Gastroesophageal sphincter (tissue), 4 donors: ENCODE measurements around the gene COBLL1. TPM values are rescaled to one million over a fixed set of nuclear protein-coding genes. Genes with fewer than 3 reads are reported as not detected.

ENCODE experiments used
- ATAC-seq: fragments of 150-250 bp; one replicate; pipeline ENCODE4 v1.9.1; 2016; ENCODE audit warnings: mild to moderate bottlenecking, moderate library complexity
- H3K27ac ChIP-seq, 4 donors: fragments of 200-600 bp; sonication (generic) in 3 of 4; 1 replicate in 3 of 4; 2 replicates in 1 of 4; pipeline ENCODE4 v1.5.1; 2016 to 2019
- H3K27me3 ChIP-seq: fragments of 200-600 bp; sonication (generic); one replicate; pipeline ENCODE4 v1.5.1; 2019
- H3K36me3 ChIP-seq, 2 donors: fragments of 200-600 bp; sonication (generic); one replicate each; pipeline ENCODE4 v1.5.1; 2019; ENCODE audit warnings: control low read depth in 1 of 2
- H3K4me1 ChIP-seq, 3 donors: fragments of 200-600 bp; sonication (generic); 1 replicate in 2 of 3; 2 replicates in 1 of 3; pipeline ENCODE4 v1.5.1; 2016 to 2019; ENCODE audit warnings: control low read depth in 2 of 3
- H3K4me3 ChIP-seq, 2 donors: fragments of 200-600 bp; sonication (generic); one replicate each; pipeline ENCODE4 v1.5.1; 2019; ENCODE audit warnings: mild to moderate bottlenecking in 1 of 2, moderate library complexity in 1 of 2
- H3K9me3 ChIP-seq, 3 donors: fragments of 200-600 bp; sonication (generic); one replicate each; pipeline ENCODE4 v1.5.1; 2017 to 2019; ENCODE audit warnings: control low read depth in 2 of 3
- EP300 ChIP-seq: sonication (generic); formaldehyde crosslinking; IDR thresholded peaks from one replicate; pipeline ENCODE4 v1.6.1; 2017; ENCODE audit warnings: antibody characterized with exemption, mild to moderate bottlenecking
- POLR2A ChIP-seq, 2 donors: fragments of 450-650 bp; IDR thresholded peaks; one replicate each; pipeline ENCODE4 v1.6.1; 2017; ENCODE audit warnings: antibody characterized with exemption in 2 of 2, mild to moderate bottlenecking in 2 of 2, moderate library complexity in 1 of 2
- POLR2AphosphoS5 ChIP-seq: sonication (generic); formaldehyde crosslinking; IDR thresholded peaks from one replicate; pipeline ENCODE4 v1.6.1; 2017; ENCODE audit warnings: antibody characterized with exemption
- WGBS, 2 donors: methylation state at CpG; one replicate each; pipeline ENCODE4 v1.1.5; 2018; ENCODE audit warnings: low coverage in 1 of 2; 5-methylcytosine and 5-hydroxymethylcytosine counted together
- total RNA-seq, 4 donors: library from RNA; depleted of rRNA; stranded (reverse); fragments of >200 nt; gene quantifications; one replicate each; pipeline ENCODE4 v1.1.0, GENCODE V29; 2016
- TF ChIP-seq, protein P1 (sequence below), 4 experiments: fragments of 200-600 bp in 2 of 4; fragments of 450-650 bp in 2 of 4; sonication (generic) in 1 of 4; IDR thresholded peaks; one replicate each; pipeline ENCODE4 v1.5.1; 2017 to 2019; ENCODE audit warnings: antibody characterized with exemption in 4 of 4, mild to moderate bottlenecking in 2 of 4, moderate library complexity in 2 of 4

The COBLL1 gene
- total RNA-seq, 4 donors from 2014 or later, result 25.7 to 71.6 (median 56.6) TPM

DNA sequence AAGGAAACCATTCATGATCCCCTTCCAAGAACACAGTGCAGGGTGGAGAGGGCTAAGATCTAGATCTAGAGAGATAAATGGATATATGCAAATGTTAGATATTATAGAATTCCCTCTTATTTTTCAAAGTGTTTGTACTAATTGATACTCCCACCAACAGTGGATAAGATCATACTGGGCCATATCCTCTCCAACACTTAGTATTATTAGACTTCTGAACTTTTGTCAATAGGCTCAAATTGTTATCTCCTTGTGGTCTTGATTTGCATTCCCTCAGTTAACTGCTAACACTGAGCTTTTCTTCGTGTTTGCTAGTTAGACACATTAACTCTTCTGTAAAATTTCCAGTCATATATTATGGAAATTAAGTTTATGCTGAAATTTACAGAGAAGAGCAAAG is 163.9 kb downstream of the COBLL1 start:
- WGBS, 2 donors, result 83 to 92% methylated on average over 1 of the region's 1 CpG
- Histone ChIP-seq H3K36me3 (peaks cover 0 to 26% of the 10 kb centered on the region in 2 donors), H3K27me3 (no peaks in the 10 kb centered on the region), H3K4me3 (no peak overlapping the region), H3K9me3 (peaks cover 0 to 5% (median 0%) of the 10 kb centered on the region in 3 donors), H3K27ac (no peak overlapping the region), H3K4me1 (no peaks in the 10 kb centered on the region)
- ATAC-seq, result no peak
- TF ChIP-seq, protein P1, sequence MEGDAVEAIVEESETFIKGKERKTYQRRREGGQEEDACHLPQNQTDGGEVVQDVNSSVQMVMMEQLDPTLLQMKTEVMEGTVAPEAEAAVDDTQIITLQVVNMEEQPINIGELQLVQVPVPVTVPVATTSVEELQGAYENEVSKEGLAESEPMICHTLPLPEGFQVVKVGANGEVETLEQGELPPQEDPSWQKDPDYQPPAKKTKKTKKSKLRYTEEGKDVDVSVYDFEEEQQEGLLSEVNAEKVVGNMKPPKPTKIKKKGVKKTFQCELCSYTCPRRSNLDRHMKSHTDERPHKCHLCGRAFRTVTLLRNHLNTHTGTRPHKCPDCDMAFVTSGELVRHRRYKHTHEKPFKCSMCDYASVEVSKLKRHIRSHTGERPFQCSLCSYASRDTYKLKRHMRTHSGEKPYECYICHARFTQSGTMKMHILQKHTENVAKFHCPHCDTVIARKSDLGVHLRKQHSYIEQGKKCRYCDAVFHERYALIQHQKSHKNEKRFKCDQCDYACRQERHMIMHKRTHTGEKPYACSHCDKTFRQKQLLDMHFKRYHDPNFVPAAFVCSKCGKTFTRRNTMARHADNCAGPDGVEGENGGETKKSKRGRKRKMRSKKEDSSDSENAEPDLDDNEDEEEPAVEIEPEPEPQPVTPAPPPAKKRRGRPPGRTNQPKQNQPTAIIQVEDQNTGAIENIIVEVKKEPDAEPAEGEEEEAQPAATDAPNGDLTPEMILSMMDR (IDR thresholded peaks at IDR 0.05), result no peak

- no peaks in the 10 kb centered on the region for H3K27me3 ChIP-seq
- no peak for ATAC-seq
- H3K36me3 ChIP-seq, result peaks cover 0 to 26% of the 10 kb centered on the region in 2 donors
- H3K4me1 ChIP-seq, result no peaks in the 10 kb centered on the region
- 89% methylated on average over 1 of the region's 1 CpG for WGBS, 2 donors
- peaks cover 0 to 5% (median 0%) of the 10 kb centered on the region in 3 donors for H3K9me3 ChIP-seq
- TF ChIP-seq POLR2AphosphoS5 (no peak), EP300 (no peak), POLR2A (IDR thresholded peaks at IDR 0.05) (no peak)
- TF ChIP-seq, protein P1 (IDR thresholded peaks at IDR 0.05), result no peak
- H3K4me3 ChIP-seq, result no peak overlapping the region
- H3K27ac ChIP-seq, result no peak overlapping the region
These were observed 164.4 kb downstream of the COBLL1 start for GRCh38 chr2:164677271-164677670.

GRCh38 chr2:164675687-164676086 is 165.9 kb downstream of the COBLL1 start:
- ATAC-seq, result no peak
- 85 to 88% methylated on average over 2 of the region's 2 CpGs for WGBS, 2 donors
- no peak overlapping the region for H3K27ac ChIP-seq
- no peaks in the 10 kb centered on the region for H3K27me3 ChIP-seq
- peaks cover 0 to 5% (median 0%) of the 10 kb centered on the region in 3 donors for H3K9me3 ChIP-seq
- no peak for TF ChIP-seq POLR2A (IDR thresholded peaks at IDR 0.05)
- TF ChIP-seq, protein P1 (IDR thresholded peaks at IDR 0.05), result no peak
- TF ChIP-seq POLR2AphosphoS5, result no peak
- no peak for TF ChIP-seq EP300
- H3K36me3 ChIP-seq, result peaks cover 0 to 15% of the 10 kb centered on the region in 2 donors
- H3K4me3 ChIP-seq, result no peak overlapping the region
- no peaks in the 10 kb centered on the region for H3K4me1 ChIP-seq

- no peak for ATAC-seq
- WGBS, 2 donors, result 53 to 71% methylated on average over 2 of the region's 2 CpGs
- TF ChIP-seq, protein P1 (IDR thresholded peaks at IDR 0.05), result no peak
- TF ChIP-seq POLR2AphosphoS5, result no peak
- TF ChIP-seq POLR2A (IDR thresholded peaks at IDR 0.05), result no peak
- TF ChIP-seq EP300, result no peak
- Histone ChIP-seq H3K36me3 (peaks cover 0 to 15% of the 10 kb centered on the region in 2 donors), H3K27ac (no peak overlapping the region), H3K4me3 (no peak overlapping the region), H3K4me1 (no peaks in the 10 kb centered on the region), H3K9me3 (peaks cover 0 to 5% (median 0%) of the 10 kb centered on the region in 3 donors), H3K27me3 (no peaks in the 10 kb centered on the region)
These were observed 166.6 kb downstream of the COBLL1 start for GRCh38 chr2:164675027-164675426.

GRCh38 chr2:164671664-164672396 is 169.8 kb downstream of the COBLL1 start:
- 58 to 82% methylated on average over 2 to 4 of the region's 4 CpGs for WGBS, 2 donors

More at GRCh38 chr2:164671664-164672396, 169.8 kb downstream of the COBLL1 start:
- no peak for ATAC-seq
- no peak overlapping the region for H3K4me3 ChIP-seq
- H3K36me3 ChIP-seq, result peaks cover 0 to 5% of the 10 kb centered on the region in 2 donors
- no peak for TF ChIP-seq POLR2AphosphoS5
- no peak for TF ChIP-seq POLR2A (IDR thresholded peaks at IDR 0.05)
- TF ChIP-seq EP300, result no peak
- TF ChIP-seq, protein P1 (IDR thresholded peaks at IDR 0.05), result no peak
- H3K9me3 ChIP-seq, result no peaks in the 10 kb centered on the region
- H3K4me1 ChIP-seq, result no peaks in the 10 kb centered on the region
- H3K27ac ChIP-seq, result no peak overlapping the region
- H3K27me3 ChIP-seq, result no peaks in the 10 kb centered on the region
